ENCODE data around the gene TYSND1.
"Not testable (repeated sequence)": the region's sequence is repeated elsewhere in the genome, so short reads cannot be mapped to it uniquely, and the experiment has no call there.

The TYSND1 gene

GRCh38 chr10:70146489-70147258, at the start of gene TYSND1:
Gene TYSND1 (minus strand): TSS chr10:70146700. CDS start chr10:70146586, 114 bp downstream.
- FAIRE-seq, result peak; percentile 99

- no peak for FAIRE-seq
These were observed 46.9 kb upstream of the TYSND1 start for GRCh38 chr10:70193391-70193844.

GRCh38 chr10:70192326-70192968, 45.9 kb upstream of the TYSND1 start:
- FAIRE-seq, result no peak

- FAIRE-seq, result no peak
These were observed 45.4 kb upstream of the TYSND1 start for GRCh38 chr10:70191972-70192305.

GRCh38 chr10:70191161-70191971, 44.9 kb upstream of the TYSND1 start:
- no peak for FAIRE-seq

GRCh38 chr10:70190581-70190980, 44.1 kb upstream of the TYSND1 start:
- no peak for FAIRE-seq

GRCh38 chr10:70190102-70190501, 43.6 kb upstream of the TYSND1 start:
- no peak for FAIRE-seq

- FAIRE-seq, result no peak
These were observed 42.3 kb upstream of the TYSND1 start for GRCh38 chr10:70188768-70189167.

GRCh38 chr10:70186571-70186970, 40.1 kb upstream of the TYSND1 start:
- FAIRE-seq, result no peak

GRCh38 chr10:70186090-70186489, 39.6 kb upstream of the TYSND1 start:
- FAIRE-seq, result no peak

GRCh38 chr10:70183304-70183703, 36.8 kb upstream of the TYSND1 start:
- no peak for FAIRE-seq

- not testable (repeated sequence) for FAIRE-seq
These were observed 32.7 kb upstream of the TYSND1 start for GRCh38 chr10:70179209-70179608.

- FAIRE-seq, result no peak
These were observed 31.7 kb upstream of the TYSND1 start for GRCh38 chr10:70178139-70178725.

GRCh38 chr10:70176441-70176840, 29.9 kb upstream of the TYSND1 start:
- FAIRE-seq, result no peak

- FAIRE-seq, result no peak
These were observed 29.0 kb upstream of the TYSND1 start for GRCh38 chr10:70175516-70175915.

GRCh38 chr10:70174058-70174741, 27.7 kb upstream of the TYSND1 start:
- no peak for FAIRE-seq

GRCh38 chr10:70169649-70170364, 23.3 kb upstream of the TYSND1 start:
- FAIRE-seq, result no peak

GRCh38 chr10:70169011-70169410, 22.5 kb upstream of the TYSND1 start:
- FAIRE-seq, result no peak

- FAIRE-seq, result no peak
These were observed 20.7 kb upstream of the TYSND1 start for GRCh38 chr10:70167246-70167645.

- no peak for FAIRE-seq
These were observed 19.9 kb upstream of the TYSND1 start for GRCh38 chr10:70166394-70166793.

- no peak for FAIRE-seq
These were observed 17.7 kb upstream of the TYSND1 start for GRCh38 chr10:70164163-70164562.

GRCh38 chr10:70163448-70163847, 16.9 kb upstream of the TYSND1 start:
- FAIRE-seq, result no peak
